ENCODE data around the gene KLF4. TPM values are rescaled to one million over a fixed set of nuclear protein-coding genes. Genes with fewer than 3 reads are reported as not detected.

KLF4 gene
- total and polyA plus RNA-seq, 2 of the 13 experiments (the other 11 are each of a cell fraction or from before 2014, with no cell fraction given) = 0.20 to 0.37 TPM

GRCh38 chr9:107504585-107505455 lies 15.3 kb upstream of the KLF4 start (continued):
- TF ChIP-seq KLF16 (CRISPR knock-in tag; IDR thresholded peaks at IDR 0.05) = 0 out of 4 replicates have a peak, but pooled peaks of 1 of the 2 experiments have one; percentile 19
- TF ChIP-seq LBX2 (CRISPR knock-in tag; IDR thresholded peaks at IDR 0.05; ENCODE audit: borderline replicate concordance) = no peak
- no peak for TF ChIP-seq ZNF101 (CRISPR knock-in tag; IDR thresholded peaks at IDR 0.05; ENCODE audit: borderline replicate concordance, low read depth)
- no peak for TF ChIP-seq ZNF354B (CRISPR knock-in tag; IDR thresholded peaks at IDR 0.05)
- TF ChIP-seq CENPX (CRISPR knock-in tag; IDR thresholded peaks at IDR 0.05) = no peak
- no peak for TF ChIP-seq EEA1 (CRISPR knock-in tag; IDR thresholded peaks at IDR 0.05; ENCODE audit: borderline replicate concordance)
- no peak for TF ChIP-seq ZNF280B (CRISPR knock-in tag; IDR thresholded peaks at IDR 0.05; ENCODE audit: borderline replicate concordance)
- no peak for TF ChIP-seq ZMYM4 (CRISPR knock-in tag; IDR thresholded peaks at IDR 0.05)
- peak; percentile 77; the same call in 1 of the 2 replicates for TF ChIP-seq HMG20A (CRISPR knock-in tag; IDR thresholded peaks at IDR 0.05; ENCODE audit: borderline replicate concordance)
- no peak for TF ChIP-seq JDP2 (CRISPR knock-in tag; IDR thresholded peaks at IDR 0.05; ENCODE audit: borderline replicate concordance)
- no peak for TF ChIP-seq ZNF282 (IDR thresholded peaks at IDR 0.05; ENCODE audit: partially characterized antibody)
- no peak for TF ChIP-seq GABPB1 (CRISPR knock-in tag; IDR thresholded peaks at IDR 0.05)
- TF ChIP-seq ZNF841 (CRISPR knock-in tag; IDR thresholded peaks at IDR 0.05; ENCODE audit: borderline replicate concordance) = no peak
- TF ChIP-seq SYNCRIP (IDR thresholded peaks at IDR 0.05; ENCODE audit: insufficient read depth, low read depth, low read length) = no peak
- TF ChIP-seq NCOA1 (CRISPR knock-in tag; IDR thresholded peaks at IDR 0.05) = no peak
- no peak for TF ChIP-seq RBM39 (IDR thresholded peaks at IDR 0.05; ENCODE audit: low read depth, low read length, poor library complexity, severe bottlenecking)
- no peak for TF ChIP-seq ZNF772 (CRISPR knock-in tag; IDR thresholded peaks at IDR 0.05)
- TF ChIP-seq FIP1L1 (IDR thresholded peaks at IDR 0.05; ENCODE audit: borderline replicate concordance, insufficient read depth, low read depth, low read length) = no peak
- TF ChIP-seq ZNF121 (CRISPR knock-in tag; IDR thresholded peaks at IDR 0.05) = no peak
- TF ChIP-seq MAFG (CRISPR knock-in tag; IDR thresholded peaks at IDR 0.05) = no peak
- no peak for TF ChIP-seq MED13 (CRISPR knock-in tag; IDR thresholded peaks at IDR 0.05)
- no peak for TF ChIP-seq ZSCAN22 (CRISPR knock-in tag; IDR thresholded peaks at IDR 0.05)
- no peak for TF ChIP-seq CERS6 (CRISPR knock-in tag; IDR thresholded peaks at IDR 0.05)
- no peak for TF ChIP-seq ZNF644 (CRISPR knock-in tag; IDR thresholded peaks at IDR 0.05; ENCODE audit: low read depth)
- peak; percentile 81 for TF ChIP-seq ZBTB21 (CRISPR knock-in tag; IDR thresholded peaks at IDR 0.05)
- TF ChIP-seq KLF11 (CRISPR knock-in tag; IDR thresholded peaks at IDR 0.05) = no peak
- peak; percentile 97 for TF ChIP-seq FOSL1 (CRISPR knock-in tag; IDR thresholded peaks at IDR 0.05; ENCODE audit: borderline replicate concordance)
- TF ChIP-seq MAZ (IDR thresholded peaks at IDR 0.05; ENCODE audit: borderline replicate concordance, low read depth, low read length) = no peak
- TF ChIP-seq MAZ (CRISPR knock-in tag; IDR thresholded peaks at IDR 0.05; ENCODE audit: low read depth) = no peak

All from HepG2 (cell line).